HepG2 (cell line): ENCODE measurements around the gene ALDH3A2. TPM values are rescaled to one million over a fixed set of nuclear protein-coding genes. Genes with fewer than 3 reads are reported as not detected.

ENCODE experiments used
- AGO1 ChIP-seq: fragments of 200-400 bp; formaldehyde crosslinking; IDR thresholded peaks from 2 replicates; pipeline ENCODE4 v1.6.1; 2017; ENCODE audit warnings: mild to moderate bottlenecking, low read depth, low read length, moderate library complexity; ENCODE audit not compliant: poor library complexity, severe bottlenecking
- JUND ChIP-seq: sonication (generic); formaldehyde crosslinking; IDR thresholded peaks from 2 replicates; pipeline ENCODE4 v1.8.0; 2022; ENCODE audit warnings: mild to moderate bottlenecking, missing genetic modification reagents
- MXD4 ChIP-seq: IDR thresholded peaks from 2 replicates; pipeline ENCODE4 v1.6.1; 2016; ENCODE audit warnings: mild to moderate bottlenecking, missing biosample characterization, missing genetic modification reagents
- PHF21A ChIP-seq: sonication (generic); formaldehyde crosslinking; IDR thresholded peaks from 2 replicates; pipeline ENCODE4 v1.5.0; 2020; ENCODE audit warnings: mild to moderate bottlenecking, missing genetic modification reagents
- TBP ChIP-seq: sonication (generic); formaldehyde crosslinking; IDR thresholded peaks from 2 replicates; pipeline ENCODE4 v1.5.0; 2020; ENCODE audit warnings: missing genetic modification reagents
- ZNF224 ChIP-seq: sonication (generic); formaldehyde crosslinking; IDR thresholded peaks from 2 replicates; pipeline ENCODE4 v1.5.0; 2020; ENCODE audit warnings: mild to moderate bottlenecking, missing genetic modification reagents
- ZNF512 ChIP-seq: sonication (generic); formaldehyde crosslinking; IDR thresholded peaks from 2 replicates; pipeline ENCODE4 v1.4.0; 2020; ENCODE audit warnings: mild to moderate bottlenecking, missing genetic modification reagents
- ZNF547 ChIP-seq: sonication (generic); formaldehyde crosslinking; IDR thresholded peaks from 2 replicates; pipeline ENCODE4 v1.5.1; 2020; ENCODE audit warnings: mild to moderate bottlenecking, missing genetic modification reagents
- ZXDC ChIP-seq: sonication (generic); formaldehyde crosslinking; IDR thresholded peaks from 2 replicates; pipeline ENCODE4 v1.5.0; 2020; ENCODE audit warnings: mild to moderate bottlenecking, missing genetic modification reagents
- polyA plus RNA-seq, 8 experiments: library from polyadenylated mRNA; depleted of rRNA in 3 of 8; stranded (reverse) in 7 of 8; unstranded in 1 of 8; fragments of >200 nt; fragmentation: Illumina TruSeq in 4 of 8; extraction: Trizol in 4 of 8; gene quantifications; 2 replicates each; pipeline versions ENCODE4 v1.2.1 to v1.2.3, GENCODE V29; 2011 to 2016; ENCODE audit warnings: low read depth in 4 of 8, missing spikeins in 1 of 8, mixed read lengths in 1 of 8; ENCODE audit not compliant: insufficient read depth in 1 of 8
- total RNA-seq, 5 experiments: library from RNA; depleted of rRNA; stranded (reverse); fragments of >200 nt; fragmentation: Illumina TruSeq; extraction: Trizol; gene quantifications; 2 replicates each; pipeline ENCODE4 v1.2.3, GENCODE V29; 2016; ENCODE audit warnings: low read depth in 1 of 5
- TF ChIP-seq, protein P1 (sequence below): sonication (generic); formaldehyde crosslinking; IDR thresholded peaks from 2 replicates; pipeline ENCODE4 v1.8.0; 2022; ENCODE audit warnings: low read depth, missing genetic modification reagents
- TF ChIP-seq, protein P2 (sequence below): sonication (generic); formaldehyde crosslinking; IDR thresholded peaks from 2 replicates; pipeline ENCODE4 v1.4.0; 2020; ENCODE audit warnings: missing genetic modification reagents

ALDH3A2 gene
- total and polyA plus RNA-seq, 2 of the 13 experiments (the other 11 are each of a cell fraction or from before 2014, with no cell fraction given) = 80.8 to 180 TPM

- TF ChIP-seq, protein P1, sequence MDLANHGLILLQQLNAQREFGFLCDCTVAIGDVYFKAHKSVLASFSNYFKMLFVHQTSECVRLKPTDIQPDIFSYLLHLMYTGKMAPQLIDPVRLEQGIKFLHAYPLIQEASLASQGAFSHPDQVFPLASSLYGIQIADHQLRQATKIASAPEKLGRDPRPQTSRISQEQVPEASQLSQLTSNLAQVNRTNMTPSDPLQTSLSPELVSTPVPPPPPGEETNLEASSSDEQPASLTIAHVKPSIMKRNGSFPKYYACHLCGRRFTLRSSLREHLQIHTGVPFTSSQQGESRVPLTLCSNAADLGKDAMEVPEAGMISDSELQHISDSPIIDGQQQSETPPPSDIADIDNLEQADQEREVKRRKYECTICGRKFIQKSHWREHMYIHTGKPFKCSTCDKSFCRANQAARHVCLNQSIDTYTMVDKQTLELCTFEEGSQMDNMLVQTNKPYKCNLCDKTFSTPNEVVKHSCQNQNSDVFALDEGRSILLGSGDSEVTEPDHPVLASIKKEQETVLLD (CRISPR knock-in tag) = no peak
- TF ChIP-seq MXD4 = no peak; the same call in none of the 2 replicates
- TF ChIP-seq PHF21A (CRISPR knock-in tag) = peak; percentile 86
- 0 out of 2 replicates have a peak, but pooled peaks have one; percentile 47 for TF ChIP-seq JUND (CRISPR knock-in tag)
- TF ChIP-seq, protein P2, sequence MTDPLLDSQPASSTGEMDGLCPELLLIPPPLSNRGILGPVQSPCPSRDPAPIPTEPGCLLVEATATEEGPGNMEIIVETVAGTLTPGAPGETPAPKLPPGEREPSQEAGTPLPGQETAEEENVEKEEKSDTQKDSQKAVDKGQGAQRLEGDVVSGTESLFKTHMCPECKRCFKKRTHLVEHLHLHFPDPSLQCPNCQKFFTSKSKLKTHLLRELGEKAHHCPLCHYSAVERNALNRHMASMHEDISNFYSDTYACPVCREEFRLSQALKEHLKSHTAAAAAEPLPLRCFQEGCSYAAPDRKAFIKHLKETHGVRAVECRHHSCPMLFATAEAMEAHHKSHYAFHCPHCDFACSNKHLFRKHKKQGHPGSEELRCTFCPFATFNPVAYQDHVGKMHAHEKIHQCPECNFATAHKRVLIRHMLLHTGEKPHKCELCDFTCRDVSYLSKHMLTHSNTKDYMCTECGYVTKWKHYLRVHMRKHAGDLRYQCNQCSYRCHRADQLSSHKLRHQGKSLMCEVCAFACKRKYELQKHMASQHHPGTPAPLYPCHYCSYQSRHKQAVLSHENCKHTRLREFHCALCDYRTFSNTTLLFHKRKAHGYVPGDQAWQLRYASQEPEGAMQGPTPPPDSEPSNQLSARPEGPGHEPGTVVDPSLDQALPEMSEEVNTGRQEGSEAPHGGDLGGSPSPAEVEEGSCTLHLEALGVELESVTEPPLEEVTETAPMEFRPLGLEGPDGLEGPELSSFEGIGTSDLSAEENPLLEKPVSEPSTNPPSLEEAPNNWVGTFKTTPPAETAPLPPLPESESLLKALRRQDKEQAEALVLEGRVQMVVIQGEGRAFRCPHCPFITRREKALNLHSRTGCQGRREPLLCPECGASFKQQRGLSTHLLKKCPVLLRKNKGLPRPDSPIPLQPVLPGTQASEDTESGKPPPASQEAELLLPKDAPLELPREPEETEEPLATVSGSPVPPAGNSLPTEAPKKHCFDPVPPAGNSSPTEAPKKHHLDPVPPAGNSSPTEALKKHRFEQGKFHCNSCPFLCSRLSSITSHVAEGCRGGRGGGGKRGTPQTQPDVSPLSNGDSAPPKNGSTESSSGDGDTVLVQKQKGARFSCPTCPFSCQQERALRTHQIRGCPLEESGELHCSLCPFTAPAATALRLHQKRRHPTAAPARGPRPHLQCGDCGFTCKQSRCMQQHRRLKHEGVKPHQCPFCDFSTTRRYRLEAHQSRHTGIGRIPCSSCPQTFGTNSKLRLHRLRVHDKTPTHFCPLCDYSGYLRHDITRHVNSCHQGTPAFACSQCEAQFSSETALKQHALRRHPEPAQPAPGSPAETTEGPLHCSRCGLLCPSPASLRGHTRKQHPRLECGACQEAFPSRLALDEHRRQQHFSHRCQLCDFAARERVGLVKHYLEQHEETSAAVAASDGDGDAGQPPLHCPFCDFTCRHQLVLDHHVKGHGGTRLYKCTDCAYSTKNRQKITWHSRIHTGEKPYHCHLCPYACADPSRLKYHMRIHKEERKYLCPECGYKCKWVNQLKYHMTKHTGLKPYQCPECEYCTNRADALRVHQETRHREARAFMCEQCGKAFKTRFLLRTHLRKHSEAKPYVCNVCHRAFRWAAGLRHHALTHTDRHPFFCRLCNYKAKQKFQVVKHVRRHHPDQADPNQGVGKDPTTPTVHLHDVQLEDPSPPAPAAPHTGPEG (CRISPR knock-in tag) = no peak
- TF ChIP-seq ZNF512 = no peak
- no peak for TF ChIP-seq ZNF224 (CRISPR knock-in tag)
- TF ChIP-seq TBP (CRISPR knock-in tag) = no peak
- no peak for TF ChIP-seq ZNF547 (CRISPR knock-in tag)
- no peak for TF ChIP-seq ZXDC
- no peak for TF ChIP-seq AGO1
Observed at GRCh38 chr17:19660219-19660870, 11.8 kb downstream of the ALDH3A2 start (continued).
